RWPE2 (cell line): Measurements from ENCODE around the gene BACE2.
"Not testable (repeated sequence)": the region's sequence is repeated elsewhere in the genome, so short reads cannot be mapped to it uniquely, and the experiment has no call there.

Experiments used
- ATAC-seq: fragments of 200-7000 bp; cut with Tn5 transposase; 3 replicates; pipeline ENCODE4 v1.9.1; 2021; ENCODE audit warnings: low read depth
- DNase-seq: peaks from one replicate; pipeline ENCODE4 v3.0.0-alpha.2; 2020; ENCODE audit warnings: low spot score
- H3K27ac ChIP-seq: fragments of 450-650 bp; 2 replicates; pipeline ENCODE4 v1.5.1; 2017; ENCODE audit warnings: mild to moderate bottlenecking; ENCODE audit not compliant: poor library complexity, severe bottlenecking
- H3K27me3 ChIP-seq: fragments of 250-450 bp; sonication (Bioruptor Pico); 2 replicates; pipeline ENCODE4 v1.5.1; 2021; ENCODE audit warnings: mild to moderate bottlenecking, moderate library complexity; ENCODE audit not compliant: insufficient read depth, poor library complexity, severe bottlenecking
- H3K36me3 ChIP-seq: fragments of 250-450 bp; sonication (Bioruptor Pico); 2 replicates; pipeline ENCODE4 v1.5.1; 2020; ENCODE audit warnings: low read depth, mild to moderate bottlenecking, moderate library complexity
- H3K4me1 ChIP-seq: fragments of 250-450 bp; sonication (Bioruptor Pico); 2 replicates; pipeline ENCODE4 v1.5.1; 2021; ENCODE audit warnings: mild to moderate bottlenecking, moderate library complexity; ENCODE audit not compliant: insufficient read depth, poor library complexity, severe bottlenecking
- H3K4me3 ChIP-seq: fragments of 250-450 bp; sonication (Bioruptor Pico); 2 replicates; pipeline ENCODE4 v1.5.1; 2021; ENCODE audit warnings: mild to moderate bottlenecking, moderate library complexity; ENCODE audit not compliant: severe bottlenecking
- H3K9me3 ChIP-seq: fragments of 250-450 bp; sonication (Bioruptor Pico); 2 replicates; pipeline ENCODE4 v1.5.1; 2021; ENCODE audit warnings: mild to moderate bottlenecking, moderate library complexity; ENCODE audit not compliant: severe bottlenecking
- TF ChIP-seq, protein P1 (sequence below): fragments of 450-650 bp; IDR thresholded peaks from one replicate; pipeline ENCODE4 v1.5.1; 2017; ENCODE audit warnings: mild to moderate bottlenecking, moderate library complexity; ENCODE audit not compliant: poor library complexity, severe bottlenecking

Gene BACE2

DNA sequence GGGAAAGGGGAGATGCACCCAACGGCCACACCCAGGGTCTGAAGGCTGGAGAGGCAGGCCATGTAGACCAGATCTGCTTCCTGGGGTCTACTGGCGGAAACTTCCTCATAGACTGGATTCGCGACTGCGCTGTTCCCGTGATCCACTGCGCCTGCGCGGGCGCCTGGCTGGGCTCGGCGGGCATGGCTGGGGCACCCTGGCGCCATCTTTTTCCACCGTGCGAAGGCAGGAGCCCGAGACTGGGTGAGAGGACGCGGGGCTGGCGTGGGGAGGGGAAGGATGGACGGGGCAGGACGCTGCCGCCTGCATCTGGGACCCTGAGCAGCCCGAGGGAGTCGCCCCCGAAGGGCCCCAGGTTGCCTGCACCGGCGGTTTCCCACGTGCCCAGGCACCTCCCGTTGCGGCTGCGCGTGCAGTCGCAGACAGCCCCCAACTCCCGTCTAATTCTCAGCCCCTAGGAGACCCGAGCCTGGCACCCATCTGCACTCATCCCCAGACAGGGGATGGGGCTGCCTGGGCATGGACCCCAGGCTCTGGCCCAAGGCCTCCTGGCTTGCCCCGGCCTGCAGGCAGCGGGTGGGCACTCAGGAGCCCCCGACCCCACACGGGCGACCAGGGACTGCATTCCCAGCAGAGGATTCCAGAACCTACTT lies 136.2 kb downstream of the BACE2 start:
- Histone ChIP-seq H3K4me3 (no peak overlapping the region), H3K4me1 (no peaks in the 10 kb centered on the region), H3K36me3 (no peaks in the 10 kb centered on the region), H3K27me3 (no peaks in the 10 kb centered on the region), H3K27ac (no peak overlapping the region), H3K9me3 (no peaks in the 10 kb centered on the region)
- no peak for DNase-seq
- TF ChIP-seq, protein P1, sequence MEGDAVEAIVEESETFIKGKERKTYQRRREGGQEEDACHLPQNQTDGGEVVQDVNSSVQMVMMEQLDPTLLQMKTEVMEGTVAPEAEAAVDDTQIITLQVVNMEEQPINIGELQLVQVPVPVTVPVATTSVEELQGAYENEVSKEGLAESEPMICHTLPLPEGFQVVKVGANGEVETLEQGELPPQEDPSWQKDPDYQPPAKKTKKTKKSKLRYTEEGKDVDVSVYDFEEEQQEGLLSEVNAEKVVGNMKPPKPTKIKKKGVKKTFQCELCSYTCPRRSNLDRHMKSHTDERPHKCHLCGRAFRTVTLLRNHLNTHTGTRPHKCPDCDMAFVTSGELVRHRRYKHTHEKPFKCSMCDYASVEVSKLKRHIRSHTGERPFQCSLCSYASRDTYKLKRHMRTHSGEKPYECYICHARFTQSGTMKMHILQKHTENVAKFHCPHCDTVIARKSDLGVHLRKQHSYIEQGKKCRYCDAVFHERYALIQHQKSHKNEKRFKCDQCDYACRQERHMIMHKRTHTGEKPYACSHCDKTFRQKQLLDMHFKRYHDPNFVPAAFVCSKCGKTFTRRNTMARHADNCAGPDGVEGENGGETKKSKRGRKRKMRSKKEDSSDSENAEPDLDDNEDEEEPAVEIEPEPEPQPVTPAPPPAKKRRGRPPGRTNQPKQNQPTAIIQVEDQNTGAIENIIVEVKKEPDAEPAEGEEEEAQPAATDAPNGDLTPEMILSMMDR = no peak
- no peak for ATAC-seq

DNA sequence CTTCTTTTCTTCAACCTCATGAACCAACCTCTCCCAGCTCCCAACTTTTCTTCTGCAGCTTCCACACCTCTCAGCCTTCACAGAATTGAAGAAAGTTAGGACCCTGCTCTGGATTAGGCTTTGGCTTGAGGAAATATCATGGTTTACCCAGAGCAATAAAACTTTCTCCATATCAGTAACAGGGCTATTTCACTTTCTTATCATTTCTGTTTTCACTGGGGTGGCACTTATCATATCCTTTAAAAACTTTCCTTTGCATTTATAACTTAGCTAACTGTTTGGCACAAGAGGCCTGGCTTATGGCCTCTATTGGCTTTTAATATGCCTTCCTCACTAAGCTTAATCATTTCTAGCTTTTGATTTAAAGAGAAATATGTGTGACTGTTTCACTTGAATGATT lies 139.3 kb downstream of the BACE2 start:
- H3K27me3 ChIP-seq = peaks cover 4% of the 10 kb centered on the region
- no peak overlapping the region for H3K4me3 ChIP-seq
- TF ChIP-seq, protein P1 = no peak
- H3K4me1 ChIP-seq = no peaks in the 10 kb centered on the region
- no peaks in the 10 kb centered on the region for H3K9me3 ChIP-seq
- no peak overlapping the region for H3K27ac ChIP-seq
- no peak for ATAC-seq
- H3K36me3 ChIP-seq = no peaks in the 10 kb centered on the region
- DNase-seq = no peak

DNA sequence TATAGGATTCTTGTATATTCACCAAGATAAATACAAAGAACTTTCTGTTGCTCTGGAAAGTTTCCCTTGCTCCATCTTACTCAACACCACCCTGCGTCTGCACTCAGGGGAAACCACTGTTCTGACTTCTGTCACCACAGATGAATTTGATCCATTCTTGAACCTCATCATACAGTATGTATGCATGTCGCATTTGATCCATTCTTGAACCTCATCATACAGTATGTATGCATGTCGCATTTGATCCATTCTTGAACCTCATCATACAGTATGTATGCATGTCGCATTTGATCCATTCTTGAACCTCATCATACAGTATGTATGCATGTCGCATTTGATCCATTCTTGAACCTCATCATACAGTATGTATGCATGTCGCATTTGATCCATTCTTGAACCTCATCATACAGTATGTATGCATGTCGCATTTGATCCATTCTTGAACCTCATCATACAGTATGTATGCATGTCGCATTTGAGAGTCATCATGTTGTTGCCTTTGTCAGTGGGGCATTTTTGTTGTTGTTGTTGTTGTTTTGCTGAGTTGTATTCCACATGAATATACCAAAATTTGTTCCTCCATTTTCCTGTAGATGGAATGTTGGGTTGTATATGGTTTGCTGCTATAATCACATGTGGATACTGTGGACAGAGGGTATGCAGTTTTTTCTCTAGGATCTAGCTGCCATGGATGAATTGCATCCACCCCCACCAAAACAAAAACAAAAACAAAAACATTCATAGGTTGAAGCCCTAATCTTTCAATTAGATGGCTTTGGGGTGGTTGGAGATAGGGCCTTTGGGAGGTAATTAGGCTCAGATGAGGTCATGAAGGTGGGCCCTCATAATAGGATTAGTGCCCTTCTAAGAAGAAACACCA lies 145.6 kb downstream of the BACE2 start:
- DNase-seq, H3K36me3 ChIP-seq, H3K9me3 ChIP-seq, H3K4me3 ChIP-seq, H3K4me1 ChIP-seq, H3K27ac ChIP-seq, ATAC-seq: not testable (repeated sequence)
- peaks cover 37% of the 10 kb centered on the region for H3K27me3 ChIP-seq

DNA sequence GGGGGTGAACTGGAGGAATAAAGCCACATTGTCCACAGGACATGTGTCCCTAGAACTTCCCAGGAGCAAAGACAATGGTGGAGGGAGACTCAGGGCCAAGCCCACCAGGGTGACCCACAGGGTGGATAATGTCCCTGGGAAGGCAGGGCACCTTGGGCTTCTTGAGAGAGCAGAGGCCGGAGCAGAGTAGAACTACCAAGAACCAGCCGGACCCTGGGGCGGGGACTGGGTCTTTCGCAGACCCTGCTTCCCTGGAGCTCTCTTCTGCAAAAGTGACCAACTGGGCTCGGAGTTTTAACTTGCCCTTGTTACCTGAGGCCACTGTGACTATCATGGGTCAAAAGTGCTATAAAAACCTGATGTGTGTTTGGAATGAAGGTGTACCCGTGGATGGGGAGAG lies 147.8 kb downstream of the BACE2 start:
- H3K36me3 ChIP-seq = no peaks in the 10 kb centered on the region
- TF ChIP-seq, protein P1 = no peak
- no peak for ATAC-seq
- DNase-seq = no peak
- H3K27me3 ChIP-seq = peaks cover 38% of the 10 kb centered on the region
- H3K9me3 ChIP-seq = no peaks in the 10 kb centered on the region
- H3K4me3 ChIP-seq = no peak overlapping the region
- no peak overlapping the region for H3K27ac ChIP-seq
- H3K4me1 ChIP-seq = no peaks in the 10 kb centered on the region

DNA sequence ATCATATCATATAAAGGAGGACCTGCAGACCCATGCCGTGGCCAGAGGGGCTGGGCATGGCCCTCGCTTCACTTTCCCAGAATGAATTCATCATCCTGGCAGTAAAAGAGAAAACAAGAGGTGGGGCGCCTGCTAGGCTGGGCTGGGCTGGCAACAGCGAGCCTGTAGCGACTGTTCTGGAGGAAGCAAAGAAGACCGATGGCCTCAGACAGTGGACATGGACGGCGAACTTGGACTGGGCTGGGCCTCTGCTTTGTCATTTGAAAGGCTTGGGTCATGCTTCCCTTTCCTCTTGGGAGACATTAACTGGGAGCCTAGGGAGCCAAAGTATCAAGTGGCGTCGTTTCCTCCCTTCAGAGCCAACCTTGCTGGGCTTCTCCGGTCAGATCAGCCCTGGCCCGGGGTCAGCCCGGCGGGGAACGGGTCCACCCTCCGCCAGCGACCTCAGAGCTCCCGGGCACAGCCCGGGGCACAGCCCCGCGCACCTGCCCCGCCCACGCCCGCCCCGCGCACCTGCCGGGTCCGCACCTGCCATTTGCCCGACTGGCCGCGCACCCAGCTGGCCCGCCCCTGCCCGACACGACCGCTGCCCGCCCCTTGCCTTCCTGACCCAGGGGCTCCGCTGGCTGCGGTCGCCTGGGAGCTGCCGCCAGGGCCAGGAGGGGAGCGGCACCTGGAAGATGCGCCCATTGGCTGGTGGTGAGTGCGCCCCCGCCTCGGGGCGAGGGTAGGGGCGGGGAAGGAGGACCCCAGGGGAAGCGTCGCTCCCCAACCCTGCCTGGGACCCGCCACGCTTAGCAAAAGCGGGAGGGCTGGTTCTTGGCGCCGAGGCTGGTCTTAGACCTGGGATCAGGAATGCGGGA lies 148.5 kb downstream of the BACE2 start, which contains the start of gene FAM3B:
Gene FAM3B (plus strand): TSS at position 602 of the 863 bp plus-strand sequence. CDS start 79 bp downstream, at position 681.
- ATAC-seq (no peak), DNase-seq (no peak)
- Histone ChIP-seq H3K4me3 (no peak within 1 kb of the TSS), H3K27ac (no peak within 1 kb of the TSS), H3K9me3 (no peaks in the 10 kb centered on the region), H3K27me3 (peaks cover 39% of the 10 kb centered on the region), H3K4me1 (no peaks in the 10 kb centered on the region), H3K36me3 (no peaks in the 10 kb centered on the region)
- TF ChIP-seq, protein P1 = no peak
